ENCODE data around the gene ITGB3.
A peak's percentile ranks its signal among the peaks of the same experiment; 100 is the strongest.
"Not testable (repeated sequence)": the region's sequence is repeated elsewhere in the genome, so short reads cannot be mapped to it uniquely, and the experiment has no call there.

Gene ITGB3

DNA sequence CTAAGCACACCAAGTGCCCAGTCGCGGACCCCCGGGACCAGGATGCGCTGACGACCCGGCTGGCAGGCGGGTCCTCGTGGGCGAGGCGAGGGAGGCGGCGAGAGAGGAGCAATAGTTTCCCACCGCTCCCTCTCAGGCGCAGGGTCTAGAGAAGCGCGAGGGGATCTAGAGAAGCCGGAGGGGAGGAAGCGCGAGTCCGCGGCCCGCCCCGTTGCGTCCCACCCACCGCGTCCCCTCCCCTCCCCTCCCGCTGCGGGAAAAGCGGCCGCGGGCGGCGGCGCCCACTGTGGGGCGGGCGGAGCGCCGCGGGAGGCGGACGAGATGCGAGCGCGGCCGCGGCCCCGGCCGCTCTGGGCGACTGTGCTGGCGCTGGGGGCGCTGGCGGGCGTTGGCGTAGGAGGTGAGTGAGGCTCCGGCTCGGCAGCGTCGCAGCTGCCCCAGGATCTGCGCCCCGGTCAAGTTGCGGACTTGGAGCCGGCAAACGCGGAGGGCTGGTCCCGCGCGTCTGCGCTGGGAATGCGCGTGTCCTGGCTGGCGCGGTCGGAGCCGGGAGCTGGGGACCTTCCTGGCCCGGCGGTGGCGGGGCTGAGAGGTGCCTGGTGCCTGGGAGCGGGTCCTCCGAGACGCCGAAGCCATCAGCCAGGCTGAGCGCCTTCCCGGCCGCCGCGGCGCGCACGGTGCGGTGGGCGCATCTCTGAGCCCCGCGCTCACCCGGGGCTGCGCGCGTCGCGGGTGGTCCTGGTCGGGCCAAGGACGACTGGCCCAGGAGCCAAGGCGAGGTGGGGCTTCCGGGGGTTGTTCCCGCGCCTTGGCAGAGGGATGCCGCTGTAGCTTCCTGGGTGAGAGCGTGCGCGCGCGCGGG is at the start of gene ITGB3:
TSS of gene ITGB3 (plus strand) at position 287 of the 862 bp plus-strand sequence. CDS start at position 322, 35 bp downstream.
- DNase-seq (ENCODE audit: low read depth in 2 of 2) = peak in 1 of 2 donors; percentile 27

DNA sequence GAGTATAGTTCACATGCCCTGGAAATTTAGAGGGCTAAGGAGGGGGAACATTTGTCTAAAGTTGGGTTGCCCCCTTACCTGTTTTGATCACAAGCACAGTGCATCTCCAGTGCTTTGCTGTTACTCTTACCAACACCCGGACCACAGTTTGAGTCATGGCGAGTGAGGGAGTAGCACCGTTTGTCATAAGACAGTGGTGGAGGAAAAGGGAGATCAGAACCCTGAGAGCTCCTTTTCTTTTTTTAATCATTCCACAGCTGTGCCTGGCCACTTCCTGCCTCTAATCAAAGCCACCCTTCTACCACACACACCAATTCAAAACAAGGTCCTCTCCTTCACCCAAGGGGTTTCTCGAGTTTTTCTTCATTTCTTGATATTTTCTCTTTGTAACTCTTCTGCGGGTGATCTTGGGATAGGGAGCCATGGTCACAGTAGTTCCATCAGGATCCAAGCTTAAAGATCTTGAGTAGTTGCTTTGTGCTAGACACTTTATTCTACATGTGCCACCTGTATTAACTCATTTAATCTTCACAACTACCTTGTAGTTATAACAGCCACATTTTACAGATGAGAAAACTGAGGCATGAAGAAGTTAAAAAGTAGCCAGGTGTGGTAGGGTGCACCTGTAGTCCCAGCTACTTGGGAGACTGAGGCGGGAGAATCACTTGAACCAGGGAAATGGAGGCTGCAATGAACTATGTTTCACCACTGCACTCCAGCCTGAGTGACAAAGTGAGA is 49.5 kb upstream of the ITGB3 start:
- DNase-seq (ENCODE audit: low read depth in 2 of 2) = no peak

DNA sequence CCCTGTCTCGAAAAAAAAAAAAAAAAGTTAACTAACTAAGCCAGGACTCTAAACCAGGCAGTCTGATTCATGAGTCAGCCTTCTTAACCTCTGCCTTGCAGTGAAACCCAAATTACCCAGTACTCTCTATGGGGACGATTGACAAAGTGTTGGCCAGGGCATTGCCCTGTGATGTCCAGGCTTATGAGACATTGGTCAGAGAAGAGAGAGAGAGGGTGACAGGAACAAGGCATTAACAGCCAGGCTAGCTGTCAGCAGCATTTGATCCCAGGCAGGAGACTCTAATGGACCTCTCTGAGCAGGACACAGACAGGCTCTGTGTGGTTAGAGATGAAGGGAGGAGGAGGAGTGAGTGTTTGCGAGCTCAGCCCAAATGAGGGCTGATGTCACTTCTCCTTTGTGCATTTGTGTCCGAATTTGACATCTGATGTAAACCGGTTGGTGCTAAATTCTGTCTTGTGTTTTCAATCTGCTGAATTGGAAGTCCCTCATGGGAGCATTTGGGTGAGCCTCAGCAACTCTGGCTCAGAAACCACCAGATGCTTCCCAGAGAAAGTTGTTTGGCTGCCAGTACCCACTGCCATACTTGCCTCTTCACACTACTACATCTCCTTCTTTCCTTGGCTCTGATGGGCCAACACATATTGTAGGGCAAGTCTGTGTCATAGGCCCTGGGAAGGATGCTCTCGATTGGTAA is 48.8 kb upstream of the ITGB3 start:
- no peak for DNase-seq (ENCODE audit: low read depth in 2 of 2)

DNA sequence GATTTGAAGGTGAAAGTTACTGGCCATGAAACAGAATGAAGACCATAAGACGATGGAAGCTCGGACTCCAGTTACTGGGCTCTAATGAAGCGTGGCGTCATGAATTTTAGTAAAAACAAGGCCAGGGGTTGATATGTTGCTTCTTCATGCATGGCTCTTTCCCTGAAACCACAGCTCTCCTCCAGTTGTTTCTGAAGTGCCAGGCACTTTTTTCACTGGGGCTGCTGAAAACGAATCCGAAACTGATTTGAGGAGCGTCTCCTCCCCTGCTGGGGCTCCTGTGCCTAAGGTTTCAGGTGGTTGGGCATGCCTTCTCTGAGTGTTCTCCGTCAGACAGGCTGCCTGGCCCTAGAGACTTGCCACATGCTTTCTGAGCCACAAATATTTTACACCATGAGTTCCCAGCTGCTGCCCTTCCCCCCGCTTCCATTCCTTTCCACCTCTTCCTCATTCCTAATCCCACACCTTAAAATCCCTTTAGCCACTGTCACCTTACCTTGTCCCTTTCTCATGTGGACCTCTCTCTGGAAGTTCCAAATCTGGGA is 48.1 kb upstream of the ITGB3 start:
- DNase-seq (ENCODE audit: low read depth in 2 of 2) = peak in 1 of 2 donors; percentile 15

DNA sequence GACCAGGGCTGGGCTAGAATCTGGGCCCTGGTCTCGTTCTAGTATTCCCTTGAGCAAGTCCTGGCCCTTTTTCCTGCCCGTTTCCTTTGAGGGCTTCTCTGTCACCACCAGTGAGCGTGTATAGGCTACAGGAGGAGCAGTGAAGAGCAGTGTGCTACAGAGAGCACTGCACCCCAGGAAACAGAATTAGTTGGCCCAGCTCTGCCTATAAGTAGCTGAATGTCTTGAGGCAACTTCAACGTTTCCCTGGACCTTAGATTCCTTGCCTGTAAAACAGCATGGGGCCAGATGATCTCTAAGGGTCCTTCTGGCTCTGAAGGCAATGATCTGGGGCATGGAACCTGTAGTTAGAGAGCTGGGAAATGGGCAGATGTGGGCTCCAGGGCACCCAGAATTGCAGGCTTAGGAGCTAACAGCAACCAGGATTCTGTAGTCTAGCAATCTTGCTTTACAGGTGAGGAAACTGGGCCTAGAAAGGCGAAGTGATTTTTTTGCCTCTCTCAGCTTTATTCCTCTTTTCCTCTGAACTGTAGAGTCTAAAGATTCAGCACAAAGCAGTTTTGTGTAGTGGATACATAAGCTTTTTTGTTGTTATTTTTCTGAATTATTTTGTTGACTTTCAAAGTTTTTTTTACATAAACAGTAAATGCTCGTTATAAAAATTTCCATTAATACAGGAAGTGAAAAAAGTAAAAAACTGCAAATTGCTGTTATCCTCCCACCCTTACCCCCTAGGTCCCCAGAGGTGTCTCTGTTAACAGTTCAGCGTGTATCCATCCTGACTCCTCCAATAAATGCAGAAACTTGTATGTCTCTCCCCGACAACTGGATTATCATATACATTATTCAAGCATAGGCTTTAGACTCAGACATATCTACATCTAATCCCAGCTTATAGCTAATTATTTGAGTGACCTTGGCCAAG is 46.2 kb upstream of the ITGB3 start:
- no peak for DNase-seq (ENCODE audit: low read depth in 2 of 2)

DNA sequence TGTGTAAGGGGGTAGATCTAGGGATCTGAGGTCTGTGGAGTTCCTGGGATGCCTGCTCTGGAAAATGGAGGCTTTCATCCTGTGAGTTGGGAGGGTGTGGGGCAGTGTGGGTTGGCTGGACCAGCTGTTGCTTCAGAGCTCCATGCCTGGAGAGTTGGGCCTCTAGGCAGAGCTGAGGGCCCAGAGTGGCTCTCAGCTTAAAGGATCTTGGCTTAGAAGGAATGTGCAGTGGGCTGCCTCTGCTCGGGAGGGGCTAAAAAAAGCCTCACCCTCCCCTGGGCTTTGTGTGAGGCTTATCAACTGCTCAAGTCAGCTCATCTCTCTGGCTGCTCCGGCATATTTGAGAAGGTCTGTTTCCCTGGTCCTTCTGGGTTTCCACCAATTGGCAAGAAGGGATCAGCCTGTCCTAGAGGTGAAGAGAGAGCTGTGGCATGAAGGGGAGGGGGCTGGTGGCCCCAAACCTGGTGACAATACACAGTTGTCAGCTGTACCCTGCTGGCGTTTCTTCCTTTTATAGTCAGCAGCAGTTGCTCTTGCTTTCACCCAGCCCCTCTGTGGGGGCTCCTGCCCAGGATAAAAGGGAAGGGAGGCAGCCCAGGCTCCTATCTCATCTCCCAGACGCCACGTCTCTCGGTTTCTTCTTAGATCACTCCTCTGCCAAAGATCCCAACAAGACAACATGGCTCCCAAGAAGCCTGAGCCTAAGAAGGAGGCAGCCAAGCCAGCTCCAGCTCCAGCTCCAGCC is 44.7 kb upstream of the ITGB3 start, which contains the start of gene MYL4:
TSS of gene MYL4 (plus strand) at position 605 of the 745 bp plus-strand sequence. CDS start at position 680, 75 bp downstream.
- DNase-seq (ENCODE audit: low read depth in 2 of 2) = no peak

DNA sequence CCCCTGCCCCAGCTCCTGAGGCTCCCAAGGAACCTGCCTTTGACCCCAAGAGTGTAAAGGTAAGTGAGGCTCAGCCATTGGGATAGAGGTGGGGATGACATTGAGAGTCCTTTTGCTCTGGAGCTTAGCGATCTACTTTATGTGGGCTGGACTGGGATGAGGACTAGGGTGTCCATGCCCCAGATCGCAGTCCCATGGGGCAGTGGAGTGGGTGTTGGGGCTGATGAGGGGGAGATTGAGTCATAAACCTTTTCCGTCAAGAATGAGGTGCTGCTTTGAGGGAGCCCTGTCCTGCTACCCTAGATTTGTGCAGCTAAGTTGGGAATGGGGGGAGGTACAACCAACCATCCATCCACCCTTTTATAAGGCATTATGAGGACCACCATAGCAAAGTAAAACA is 44.1 kb upstream of the ITGB3 start:
- no peak for DNase-seq (ENCODE audit: low read depth in 2 of 2)

DNA sequence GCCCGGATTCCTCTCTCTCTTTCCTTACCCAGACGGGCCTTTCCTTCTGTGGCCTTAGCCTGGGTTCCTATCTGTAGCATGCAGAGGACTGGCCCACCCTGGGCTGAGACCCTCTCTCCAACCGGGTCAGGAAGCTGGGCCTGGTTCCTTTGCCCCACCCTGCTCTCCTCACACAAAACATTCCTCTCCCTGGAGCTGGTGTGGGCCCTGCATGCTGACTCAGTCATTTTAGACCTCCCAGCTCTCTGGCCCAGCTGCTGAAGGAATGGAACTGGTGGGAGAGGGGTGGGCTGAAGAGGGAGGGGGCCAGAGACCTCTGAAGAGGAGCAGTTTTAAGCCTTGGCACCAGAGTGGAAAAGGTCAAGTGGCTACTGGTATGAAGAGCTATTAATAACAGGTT is 43.5 kb upstream of the ITGB3 start:
- DNase-seq (ENCODE audit: low read depth in 2 of 2) = no peak

DNA sequence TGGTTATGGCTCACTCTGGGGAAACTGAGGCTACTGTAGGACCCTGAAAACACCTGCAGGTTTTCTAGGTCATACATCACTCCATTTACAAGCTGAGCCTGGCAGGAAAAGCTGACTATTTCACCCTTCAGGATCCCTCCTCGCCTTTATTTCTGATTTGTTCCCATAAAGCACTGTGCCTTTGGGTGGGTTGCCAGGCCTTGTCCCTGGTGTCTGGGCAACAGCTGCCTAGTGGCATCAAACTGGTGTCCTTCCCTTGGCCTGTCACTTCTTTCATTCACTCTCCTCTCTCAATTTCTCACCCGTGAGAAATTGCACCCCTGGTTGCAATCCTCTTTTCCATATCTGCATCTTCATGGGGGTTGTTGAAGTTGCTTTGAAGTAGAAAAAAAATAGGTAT is 42.8 kb upstream of the ITGB3 start:
- no peak for DNase-seq (ENCODE audit: low read depth in 2 of 2)

DNA sequence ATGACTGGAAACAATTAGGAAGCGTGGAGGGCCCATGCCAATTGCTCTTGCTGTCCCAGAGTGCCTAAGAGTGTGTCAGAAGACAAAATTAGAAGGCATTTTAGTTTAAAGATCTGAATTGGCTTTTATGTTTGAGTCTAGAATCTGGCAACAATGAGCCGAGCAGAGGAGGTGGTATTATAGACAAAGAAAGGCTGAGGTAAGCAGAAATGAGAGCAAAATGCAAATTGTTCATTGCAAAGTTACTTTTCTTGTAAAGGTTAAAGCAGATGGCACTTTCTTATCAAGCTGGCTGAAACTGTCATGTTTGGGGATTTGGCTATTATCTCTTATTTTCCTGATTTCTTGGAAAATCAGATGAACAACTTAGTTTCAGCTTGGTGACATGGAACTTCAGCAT is 41.2 kb upstream of the ITGB3 start:
- DNase-seq (ENCODE audit: low read depth in 2 of 2) = no peak

DNA sequence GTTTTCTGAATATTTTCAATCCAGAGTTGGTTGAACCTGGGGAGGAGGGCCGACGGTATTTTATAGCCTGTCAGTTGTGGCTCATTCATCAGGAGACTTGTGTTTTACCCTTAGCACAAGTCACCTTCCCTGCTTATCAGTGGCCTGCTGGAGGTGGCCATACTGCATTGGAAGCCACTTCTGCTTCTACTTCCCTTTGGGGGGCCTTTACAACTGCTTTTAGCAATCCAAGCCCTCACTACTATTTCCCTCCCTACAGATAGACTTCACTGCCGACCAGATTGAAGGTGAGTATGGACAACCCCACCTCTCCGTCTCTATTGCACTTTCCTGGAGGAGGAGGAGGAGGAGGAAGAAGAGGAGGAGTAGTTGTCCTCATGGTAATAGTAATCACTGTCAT is 40.1 kb upstream of the ITGB3 start:
- no peak for DNase-seq (ENCODE audit: low read depth in 2 of 2)

DNA sequence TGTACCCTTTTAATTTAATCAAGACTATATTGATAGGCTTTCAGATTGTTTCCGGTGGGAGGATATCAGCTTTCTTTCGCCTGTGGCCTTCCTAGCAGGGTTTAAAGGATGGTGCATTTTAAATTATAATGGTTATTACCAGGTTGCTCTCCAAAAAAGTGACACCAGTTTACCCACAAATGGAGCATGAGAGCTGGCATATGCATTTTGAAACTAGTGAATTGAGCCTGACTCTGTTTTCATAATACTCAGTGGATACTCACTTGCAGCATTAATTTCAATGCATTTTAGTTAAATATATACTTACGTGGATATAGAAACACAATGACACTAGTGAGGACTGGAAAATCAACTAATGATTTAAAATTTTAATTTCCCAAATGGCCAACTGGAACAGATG is 38.7 kb upstream of the ITGB3 start:
- DNase-seq (ENCODE audit: low read depth in 2 of 2) = no peak

DNA sequence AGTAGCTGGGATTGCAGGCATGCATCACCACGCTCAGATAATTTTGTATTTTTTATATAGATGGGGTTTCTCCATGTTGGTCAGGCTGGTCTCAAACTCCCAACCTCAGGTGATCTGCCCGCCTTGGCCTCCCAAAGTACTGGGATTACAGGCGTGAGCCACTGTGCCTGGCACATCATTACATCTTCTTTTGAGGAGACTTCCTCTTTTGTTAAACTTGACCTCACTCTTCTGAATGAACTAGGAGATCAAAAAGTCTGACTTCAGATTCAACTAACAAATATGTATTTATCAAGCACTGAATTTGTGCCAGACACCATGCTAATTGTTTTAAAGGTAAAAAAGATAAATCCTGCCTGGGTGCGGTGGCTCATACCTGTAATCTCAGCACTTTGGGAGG is 36.8 kb upstream of the ITGB3 start:
- not testable (repeated sequence) for DNase-seq (ENCODE audit: low read depth in 2 of 2)

DNA sequence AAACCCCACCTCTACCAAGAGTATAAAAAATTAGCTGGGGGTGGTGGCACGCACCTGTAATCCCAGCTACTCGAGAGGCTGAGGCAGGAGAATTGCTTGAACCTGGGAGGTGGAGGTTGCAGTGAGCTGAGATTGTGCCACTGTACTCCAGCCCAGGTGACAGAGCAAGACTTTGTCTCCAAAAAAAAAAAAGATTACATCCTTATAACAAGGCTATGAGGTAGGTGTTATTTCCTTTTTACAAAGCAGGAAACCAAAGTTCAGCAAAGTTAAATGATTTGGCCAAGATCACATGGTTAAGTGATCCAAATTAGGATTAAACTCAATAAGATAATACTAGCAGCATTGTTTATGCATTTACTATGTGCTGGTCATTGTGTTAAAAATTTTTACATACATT is 36.3 kb upstream of the ITGB3 start:
- not testable (repeated sequence) for DNase-seq (ENCODE audit: low read depth in 2 of 2)

DNA sequence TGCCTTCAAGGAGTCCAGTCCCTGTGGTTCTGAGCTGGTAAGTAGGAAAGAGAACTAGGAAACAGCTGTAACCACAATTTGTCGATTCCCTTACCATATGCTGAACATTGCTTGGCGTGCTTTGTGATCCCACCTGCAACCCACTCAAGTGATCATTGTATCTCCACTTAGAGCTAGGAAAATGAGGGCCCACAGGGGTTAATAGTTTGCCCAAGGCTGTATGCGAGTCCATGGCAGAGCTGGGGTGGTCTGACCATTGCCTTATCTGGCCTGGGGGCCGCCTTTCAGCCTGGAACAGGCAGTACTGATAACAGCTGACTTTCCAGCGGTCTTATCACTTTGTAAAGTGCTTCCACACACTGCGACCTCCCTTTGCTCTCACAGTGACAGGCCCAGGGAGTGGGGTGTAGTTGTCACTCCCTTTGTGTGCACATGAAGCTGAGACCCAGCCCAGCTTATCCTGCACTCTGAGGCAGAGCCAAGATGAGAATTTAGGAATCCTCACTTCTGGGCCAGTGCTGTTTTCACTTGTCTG is 34.7 kb upstream of the ITGB3 start:
- no peak for DNase-seq (ENCODE audit: low read depth in 2 of 2)

DNA sequence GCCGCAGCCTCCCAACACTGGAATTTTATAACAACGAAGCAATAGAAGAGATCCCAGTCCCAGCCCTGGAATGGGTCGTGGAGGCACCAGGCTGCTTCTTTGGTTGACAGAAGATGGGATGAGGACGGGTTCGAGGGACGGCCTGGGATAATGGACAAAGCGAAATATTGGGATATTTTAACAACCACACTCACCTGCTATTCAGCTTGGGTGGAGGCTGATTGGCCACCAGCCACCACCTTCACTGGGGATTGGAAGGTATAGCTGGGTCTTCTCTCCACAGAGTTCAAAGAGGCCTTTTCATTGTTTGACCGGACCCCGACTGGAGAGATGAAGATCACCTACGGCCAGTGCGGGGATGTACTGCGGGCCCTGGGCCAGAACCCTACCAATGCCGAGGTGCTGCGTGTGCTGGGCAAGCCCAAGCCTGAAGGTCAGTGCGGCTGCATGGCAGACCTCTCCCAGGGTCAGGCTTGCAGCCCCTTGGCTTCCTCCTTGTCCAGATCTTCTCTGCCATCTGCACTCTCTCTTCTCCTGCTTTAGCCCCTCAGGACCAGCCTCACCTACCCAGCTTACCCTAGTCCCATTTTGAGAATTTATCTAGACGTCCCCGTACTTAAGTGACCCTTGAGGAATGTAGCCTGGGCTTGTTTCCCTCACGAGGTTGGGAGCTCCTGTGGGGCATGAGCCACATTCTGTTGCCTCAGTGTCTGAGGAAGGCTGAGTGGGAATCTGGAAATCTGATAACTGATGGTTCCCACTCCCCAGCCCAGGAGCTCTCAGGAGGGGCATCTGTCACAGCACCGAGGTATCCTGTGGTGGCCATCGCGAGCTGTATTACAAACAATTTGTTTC is 33.8 kb upstream of the ITGB3 start:
- no peak for DNase-seq (ENCODE audit: low read depth in 2 of 2)

DNA sequence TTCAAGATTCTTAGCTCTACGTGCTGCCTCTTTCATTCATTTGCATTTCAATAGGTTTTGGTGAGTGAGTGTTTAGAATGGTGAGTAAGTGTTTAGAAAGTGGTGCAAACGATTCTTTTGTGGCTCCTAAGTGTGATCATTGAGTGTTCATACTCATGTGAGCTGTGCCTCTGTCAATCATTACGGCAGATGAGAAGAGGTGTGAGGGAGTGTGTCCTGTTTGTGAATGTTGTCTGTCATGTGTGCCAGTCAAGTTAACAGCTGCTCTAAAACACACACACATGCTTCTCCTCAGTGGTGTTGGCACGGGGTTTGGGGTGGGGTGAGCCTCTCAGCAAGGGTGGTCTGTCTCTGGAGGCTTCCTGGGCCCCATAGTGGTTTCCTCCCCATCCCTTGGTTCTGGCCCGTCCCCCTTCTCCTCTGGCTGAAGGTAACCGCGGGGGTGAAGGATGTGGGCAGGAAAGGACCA is 33.1 kb upstream of the ITGB3 start:
- no peak for DNase-seq (ENCODE audit: low read depth in 2 of 2)

DNA sequence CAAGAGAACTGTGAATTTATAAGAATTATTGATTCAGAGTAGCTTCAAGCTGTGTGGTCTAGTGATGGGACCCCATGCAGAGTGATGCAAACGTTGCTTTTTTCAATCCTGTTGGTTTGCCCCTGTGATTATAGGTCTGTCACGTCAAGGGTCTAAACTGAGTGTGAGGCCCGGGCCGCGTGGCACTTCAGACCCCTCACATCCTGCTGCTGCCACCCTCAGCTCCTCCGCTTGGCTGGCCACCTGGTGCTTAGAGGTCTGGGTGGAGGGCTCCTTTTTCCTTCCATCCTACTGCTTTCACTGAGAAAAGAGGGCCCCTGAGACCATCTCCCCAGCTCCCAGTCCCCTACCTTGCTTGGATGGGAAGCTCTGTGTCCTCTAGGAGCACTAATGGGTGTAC is 32.5 kb upstream of the ITGB3 start:
- DNase-seq (ENCODE audit: low read depth in 2 of 2) = no peak

DNA sequence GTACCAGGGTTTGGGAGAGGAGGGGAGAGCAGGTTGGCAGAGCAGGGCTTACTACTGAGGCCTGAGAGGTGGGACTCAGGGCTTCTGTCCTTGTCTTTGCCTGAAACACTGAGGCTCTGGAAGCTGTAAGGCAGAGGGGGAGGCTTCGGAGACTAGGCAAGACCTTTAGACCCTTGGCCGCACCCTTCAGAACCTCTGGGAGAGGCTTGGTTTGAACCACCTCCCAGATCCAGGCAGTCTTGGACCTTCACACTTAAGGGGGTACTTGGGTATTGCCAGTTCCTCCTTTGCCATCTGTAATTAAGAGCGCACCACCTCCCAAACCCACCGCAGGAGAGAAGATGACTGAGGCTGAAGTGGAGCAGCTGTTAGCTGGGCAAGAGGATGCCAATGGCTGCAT is 31.6 kb upstream of the ITGB3 start:
- no peak for DNase-seq (ENCODE audit: low read depth in 2 of 2)

Measured in stimulated activated CD4-positive, alpha-beta T cell treated with anti-CD3 and anti-CD28 coated beads, Interleukin-1b, Interleukin-23, amount 100 ng/mL, for 1 hour (primary cell).